Naive thymus-derived CD4-positive, alpha-beta T cell (primary cell): ENCODE data around the gene TMEM87A. TPM values are rescaled to one million over a fixed set of nuclear protein-coding genes. Genes with fewer than 3 reads are reported as not detected.
A peak's percentile ranks its signal among the peaks of the same experiment; 100 is the strongest.

Source experiments
- ATAC-seq: fragments of 150-1000 bp; cut with Tn5 transposase; 2 replicates; pipeline ENCODE4 v1.10.0; 2021; ENCODE audit warnings: mild to moderate bottlenecking, moderate library complexity
- CTCF ChIA-PET: fragments of 350-600 bp; sonication (Branson Sonifier 250); formaldehyde crosslinking; loops from one replicate; lab custom pipeline; 2021; ENCODE audit warnings: antibody characterized with exemption; lab: Charles Lee
- POLR2A ChIA-PET: fragments of 350-600 bp; sonication (Branson Sonifier 250); formaldehyde crosslinking; loops from one replicate; lab custom pipeline; 2021; ENCODE audit warnings: antibody characterized with exemption, inconsistent platforms; lab: Charles Lee
- DNase-seq, 9 donors: peaks; one replicate each; pipeline versions ENCODE4 v3.0.0 to v3.0.0-alpha.2; 2020 to 2022; ENCODE audit warnings: mixed read lengths in 1 of 9
- H3K27ac ChIP-seq: one replicate; pipeline ENCODE4 v1.7.0; 2013; ENCODE audit warnings: mild to moderate bottlenecking, low read depth, low read length, moderate library complexity
- H3K27me3 ChIP-seq, 2 donors: one replicate each; pipeline ENCODE4 v1.7.0; 2013; ENCODE audit warnings: low read length in 2 of 2, mild to moderate bottlenecking in 2 of 2, moderate library complexity in 2 of 2; ENCODE audit not compliant: control insufficient read depth in 2 of 2, insufficient read depth in 2 of 2
- H3K36me3 ChIP-seq, 3 experiments: 1 replicate in 2 of 3; 2 replicates in 1 of 3; pipeline ENCODE4 v1.7.0; 2013; ENCODE audit warnings: low read length in 3 of 3, mild to moderate bottlenecking in 3 of 3, moderate library complexity in 1 of 3; ENCODE audit not compliant: insufficient read depth in 3 of 3, control insufficient read depth in 2 of 3
- H3K4me1 ChIP-seq, 2 donors: one replicate each; pipeline ENCODE4 v1.7.0; 2013; ENCODE audit warnings: low read length in 2 of 2, mild to moderate bottlenecking in 2 of 2, moderate library complexity in 1 of 2; ENCODE audit not compliant: control insufficient read depth in 2 of 2, insufficient read depth in 2 of 2
- H3K4me3 ChIP-seq: 2 replicates; pipeline ENCODE4 v1.7.0; 2013; ENCODE audit warnings: mild to moderate bottlenecking, low read length
- H3K9me3 ChIP-seq, 3 experiments: 1 replicate in 2 of 3; 2 replicates in 1 of 3; pipeline ENCODE4 v1.7.0; 2013; ENCODE audit warnings: low read length in 3 of 3; ENCODE audit not compliant: control insufficient read depth in 2 of 3
- H3K27ac Mint-ChIP-seq, 9 donors: one replicate each; pipeline ENCODE4 v1.8.0; 2020 to 2022; ENCODE audit warnings: mixed read lengths in 9 of 9, mild to moderate bottlenecking in 8 of 9, moderate library complexity in 5 of 9, inconsistent platforms in 2 of 9
- H3K27me3 Mint-ChIP-seq, 5 donors: one replicate each; pipeline ENCODE4 v1.8.0; 2021 to 2022; ENCODE audit warnings: mixed read lengths in 5 of 5, mild to moderate bottlenecking in 1 of 5
- H3K36me3 Mint-ChIP-seq, 5 donors: one replicate each; pipeline ENCODE4 v1.8.0; 2020 to 2022; ENCODE audit warnings: mixed read lengths in 5 of 5, mild to moderate bottlenecking in 3 of 5, inconsistent platforms in 1 of 5
- H3K4me1 Mint-ChIP-seq, 7 donors: one replicate each; pipeline ENCODE4 v1.8.0; 2020 to 2022; ENCODE audit warnings: mixed read lengths in 7 of 7, mild to moderate bottlenecking in 3 of 7, inconsistent platforms in 1 of 7
- H3K4me3 Mint-ChIP-seq, 10 donors: one replicate each; pipeline ENCODE4 v1.8.0; 2020 to 2022; ENCODE audit warnings: mild to moderate bottlenecking in 10 of 10, mixed read lengths in 10 of 10, moderate library complexity in 6 of 10, inconsistent platforms in 2 of 10
- H3K9me3 Mint-ChIP-seq, 11 donors: one replicate each; pipeline ENCODE4 v1.8.0; 2020 to 2022; ENCODE audit warnings: mixed read lengths in 11 of 11, mild to moderate bottlenecking in 4 of 11, inconsistent platforms in 1 of 11, moderate library complexity in 1 of 11
- intact Hi-C, 2 donors: fragments of 100-400 bp; cut with micrococcal nuclease; formaldehyde crosslinking; loops; one replicate each; pipeline ENCODE4 v1.15.1; 2023
- polyA plus RNA-seq, 2 donors: library from polyadenylated mRNA; unstranded; fragments of 300-500 nt; fragmentation: Illumina TruSeq; gene quantifications; one replicate each; pipeline ENCODE4 v1.2.3, GENCODE V29; 2021
- total RNA-seq, 6 experiments: library from RNA in 5 of 6; stranded (reverse) in 5 of 6; gene quantifications; 1 replicate in 5 of 6; 2 replicates in 1 of 6; pipeline ENCODE4 v1.2.3 and lab custom pipeline; 2021 to 2026

Gene TMEM87A
- total and polyA plus RNA-seq, 7 experiments from 2014 or later = 41.8 to 61.8 (median 54.3) TPM

GRCh38 chr15:42253300-42253699 lies 19.9 kb downstream of the TMEM87A start:
- Histone ChIP-seq H3K4me1 (no peaks in the 10 kb centered on the region), H3K9me3 (no peaks in the 10 kb centered on the region), H3K36me3 (peaks cover 9 to 25% (median 13%) of the 10 kb centered on the region in 3 experiments), H3K4me3 (no peak overlapping the region), H3K27ac (no peak overlapping the region), H3K27me3 (no peaks in the 10 kb centered on the region)
- intact Hi-C loops = no loop called here
- ATAC-seq (no peak), DNase-seq (no peak)
- H3K27ac Mint-ChIP-seq = peak overlapping the region in 2 of 9 donors; percentile 22 to 75
- H3K27me3 Mint-ChIP-seq = no peaks in the 10 kb centered on the region
- H3K4me1 Mint-ChIP-seq = peaks cover 0 to 29% (median 12%) of the 10 kb centered on the region in 7 donors
- POLR2A ChIA-PET = no interaction called here
- peaks cover 13 to 76% (median 43%) of the 10 kb centered on the region in 5 donors for H3K36me3 Mint-ChIP-seq
- CTCF ChIA-PET = no interaction called here
- peaks cover 0 to 38% (median 7%) of the 10 kb centered on the region in 11 donors for H3K9me3 Mint-ChIP-seq
- H3K4me3 Mint-ChIP-seq = no peak overlapping the region

GRCh38 chr15:42240823-42241222 lies 32.4 kb downstream of the TMEM87A start:
- CTCF ChIA-PET = no interaction called here
- Mint-ChIP-seq H3K36me3 (peaks cover 4 to 46% (median 33%) of the 10 kb centered on the region in 5 donors), H3K4me3 (no peak overlapping the region), H3K27ac (peak overlapping the region in 3 of 9 donors; percentile 17 to 47 (median 20)), H3K27me3 (no peaks in the 10 kb centered on the region), H3K4me1 (peaks cover 0 to 19% (median 15%) of the 10 kb centered on the region in 7 donors), H3K9me3 (peaks cover 0 to 2% (median 0%) of the 10 kb centered on the region in 11 donors)
- Histone ChIP-seq H3K4me1 (no peaks in the 10 kb centered on the region), H3K27me3 (no peaks in the 10 kb centered on the region), H3K9me3 (no peaks in the 10 kb centered on the region), H3K36me3 (peaks cover 0 to 47% (median 9%) of the 10 kb centered on the region in 3 experiments), H3K4me3 (no peak overlapping the region), H3K27ac (peak overlapping the region; percentile 11)
- intact Hi-C loops = no loop called here
- DNase-seq (no peak), ATAC-seq (no peak)
- POLR2A ChIA-PET = no interaction called here

GRCh38 chr15:42239528-42240182 lies 33.6 kb downstream of the TMEM87A start:
- H3K36me3 ChIP-seq = peaks cover 0 to 58% (median 9%) of the 10 kb centered on the region in 3 experiments
- no peaks in the 10 kb centered on the region for H3K27me3 ChIP-seq
- no peak overlapping the region for H3K27ac ChIP-seq
- H3K4me3 ChIP-seq = no peak overlapping the region
- no peak overlapping the region for H3K4me3 Mint-ChIP-seq
- H3K27me3 Mint-ChIP-seq = no peaks in the 10 kb centered on the region
- POLR2A ChIA-PET = no interaction called here
- H3K4me1 ChIP-seq = no peaks in the 10 kb centered on the region
- peaks cover 0 to 2% (median 0%) of the 10 kb centered on the region in 11 donors for H3K9me3 Mint-ChIP-seq
- intact Hi-C loops = no loop called here
- DNase-seq = no peak
- peaks cover 8 to 51% (median 37%) of the 10 kb centered on the region in 5 donors for H3K36me3 Mint-ChIP-seq
- no peaks in the 10 kb centered on the region for H3K9me3 ChIP-seq
- peaks cover 2 to 21% (median 12%) of the 10 kb centered on the region in 7 donors for H3K4me1 Mint-ChIP-seq
- CTCF ChIA-PET = no interaction called here
- H3K27ac Mint-ChIP-seq = peak overlapping the region in 3 of 9 donors; percentile 11 to 56 (median 29)
- no peak for ATAC-seq

GRCh38 chr15:42233107-42233506 lies 40.1 kb downstream of the TMEM87A start:
- Mint-ChIP-seq H3K27me3 (no peaks in the 10 kb centered on the region), H3K36me3 (peaks cover 8 to 50% (median 24%) of the 10 kb centered on the region in 5 donors), H3K4me1 (peaks cover 0 to 6% (median 0%) of the 10 kb centered on the region in 7 donors), H3K27ac (peak overlapping the region in 4 of 9 donors; percentile 12 to 64 (median 40)), H3K9me3 (no peaks in the 10 kb centered on the region), H3K4me3 (no peak overlapping the region)
- H3K27me3 ChIP-seq = no peaks in the 10 kb centered on the region
- no peaks in the 10 kb centered on the region for H3K4me1 ChIP-seq
- DNase-seq (no peak), ATAC-seq (no peak)
- no peaks in the 10 kb centered on the region for H3K9me3 ChIP-seq
- H3K36me3 ChIP-seq = peaks cover 4 to 74% (median 9%) of the 10 kb centered on the region in 3 experiments
- no peak overlapping the region for H3K27ac ChIP-seq
- POLR2A ChIA-PET = interaction anchor here (0.6 to 0.7 kb wide), 2 partner anchors 182 to 1862 kb away, joined by 3 to 4 read pairs; no protein-coding TSS in a partner anchor
- no peak overlapping the region for H3K4me3 ChIP-seq
- intact Hi-C loops = no loop called here
- CTCF ChIA-PET = no interaction called here

GRCh38 chr15:42232606-42233005 lies 40.6 kb downstream of the TMEM87A start:
- Histone ChIP-seq H3K4me1 (no peaks in the 10 kb centered on the region), H3K36me3 (peaks cover 7 to 72% (median 9%) of the 10 kb centered on the region in 3 experiments), H3K9me3 (no peaks in the 10 kb centered on the region), H3K4me3 (no peak overlapping the region), H3K27me3 (no peaks in the 10 kb centered on the region), H3K27ac (no peak overlapping the region)
- H3K4me1 Mint-ChIP-seq = peaks cover 0 to 6% (median 0%) of the 10 kb centered on the region in 7 donors
- peak overlapping the region in 4 of 9 donors; percentile 12 to 64 (median 40) for H3K27ac Mint-ChIP-seq
- no peak overlapping the region for H3K4me3 Mint-ChIP-seq
- DNase-seq (no peak), ATAC-seq (no peak)
- POLR2A ChIA-PET = interaction anchor here (0.6 to 0.7 kb wide), 2 partner anchors 182 to 1863 kb away, joined by 3 to 4 read pairs; no protein-coding TSS in a partner anchor
- intact Hi-C loops = no loop called here
- H3K27me3 Mint-ChIP-seq = no peaks in the 10 kb centered on the region
- H3K9me3 Mint-ChIP-seq = no peaks in the 10 kb centered on the region
- H3K36me3 Mint-ChIP-seq = peaks cover 8 to 48% (median 21%) of the 10 kb centered on the region in 5 donors
- CTCF ChIA-PET = no interaction called here

- Histone ChIP-seq H3K4me1 (no peaks in the 10 kb centered on the region), H3K4me3 (no peak overlapping the region), H3K27me3 (no peaks in the 10 kb centered on the region), H3K27ac (no peak overlapping the region), H3K9me3 (no peaks in the 10 kb centered on the region), H3K36me3 (peaks cover 4 to 72% (median 11%) of the 10 kb centered on the region in 3 experiments)
- no peaks in the 10 kb centered on the region for H3K27me3 Mint-ChIP-seq
- H3K27ac Mint-ChIP-seq = peak overlapping the region in 2 of 9 donors; percentile 55 to 57
- no peak overlapping the region for H3K4me3 Mint-ChIP-seq
- peaks cover 0 to 6% (median 0%) of the 10 kb centered on the region in 7 donors for H3K4me1 Mint-ChIP-seq
- intact Hi-C loops = no loop called here
- H3K36me3 Mint-ChIP-seq = peaks cover 9 to 41% (median 20%) of the 10 kb centered on the region in 5 donors
- ChIA-PET POLR2A (no interaction called here), CTCF (no interaction called here)
- H3K9me3 Mint-ChIP-seq = no peaks in the 10 kb centered on the region
- DNase-seq = no peak
- no peak for ATAC-seq
Measured at GRCh38 chr15:42231088-42231487, 42.1 kb downstream of the TMEM87A start.
